ENCODE measurements around the gene VAT1. TPM values are rescaled to one million over a fixed set of nuclear protein-coding genes. Genes with fewer than 3 reads are reported as not detected.

The VAT1 gene
- total RNA-seq, 2 experiments from 2014 or later = 10.7 to 16.8 TPM

- H3K4me1 Mint-ChIP-seq = peaks cover 31% of the 10 kb centered on the region
- peaks cover 16% of the 10 kb centered on the region for H3K27me3 Mint-ChIP-seq
- H3K9me3 Mint-ChIP-seq (ENCODE audit: low read depth) = no peaks in the 10 kb centered on the region
- no peak for ATAC-seq
- DNase-seq = no peak
- peak overlapping the region; percentile 81 for H3K4me3 Mint-ChIP-seq
- H3K27ac Mint-ChIP-seq = no peak overlapping the region
- H3K36me3 Mint-ChIP-seq = no peaks in the 10 kb centered on the region
- CTCF ChIA-PET = interaction anchor here (1.0 to 1.2 kb wide), 3 partner anchors 11 to 23 kb away, joined by 3 to 6 read pairs (median 3); partner anchors contain the start of gene IFI35
These were observed 1.1 kb downstream of the VAT1 start for GRCh38 chr17:43020789-43021740.

DNA sequence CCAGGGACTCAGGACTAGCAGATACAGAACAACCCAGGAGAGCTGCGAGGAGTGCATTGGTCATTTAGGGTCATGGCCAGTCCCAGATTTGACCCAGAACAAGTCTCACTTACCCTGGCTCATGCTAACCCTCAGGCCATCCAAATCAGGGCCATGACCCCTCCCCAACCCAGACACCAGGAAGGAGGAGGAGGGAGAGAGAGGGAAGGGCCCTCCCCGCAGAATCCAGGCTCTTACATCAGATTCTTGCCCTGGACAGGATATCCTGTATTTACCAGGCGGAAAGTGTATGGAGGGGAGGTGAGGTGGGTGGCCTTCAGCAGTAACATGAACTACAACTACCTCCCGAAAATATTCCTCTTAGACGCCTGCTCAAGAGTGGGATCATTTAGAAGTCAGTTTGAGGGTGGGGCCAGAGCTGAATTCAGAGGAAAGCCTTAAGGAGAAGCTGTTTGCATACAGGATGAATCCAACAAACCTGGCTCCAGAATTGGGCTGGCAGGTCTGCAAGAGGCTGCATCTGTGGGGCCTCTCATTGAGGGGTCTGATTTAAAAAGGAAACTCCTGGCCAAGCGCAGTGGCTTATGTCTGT, 2.1 kb downstream of the VAT1 start:
- ATAC-seq (no peak), DNase-seq (no peak)
- Mint-ChIP-seq H3K36me3 (peaks cover 1% of the 10 kb centered on the region), H3K27ac (no peak overlapping the region), H3K9me3 (ENCODE audit: low read depth) (no peaks in the 10 kb centered on the region), H3K4me3 (peak overlapping the region; percentile 22), H3K4me1 (peaks cover 28% of the 10 kb centered on the region), H3K27me3 (peaks cover 9% of the 10 kb centered on the region)
- CTCF ChIA-PET = interaction anchor here (1.1 kb wide), 1 partner anchor 10 kb away, joined by 3 read pairs; no protein-coding TSS in a partner anchor

DNA sequence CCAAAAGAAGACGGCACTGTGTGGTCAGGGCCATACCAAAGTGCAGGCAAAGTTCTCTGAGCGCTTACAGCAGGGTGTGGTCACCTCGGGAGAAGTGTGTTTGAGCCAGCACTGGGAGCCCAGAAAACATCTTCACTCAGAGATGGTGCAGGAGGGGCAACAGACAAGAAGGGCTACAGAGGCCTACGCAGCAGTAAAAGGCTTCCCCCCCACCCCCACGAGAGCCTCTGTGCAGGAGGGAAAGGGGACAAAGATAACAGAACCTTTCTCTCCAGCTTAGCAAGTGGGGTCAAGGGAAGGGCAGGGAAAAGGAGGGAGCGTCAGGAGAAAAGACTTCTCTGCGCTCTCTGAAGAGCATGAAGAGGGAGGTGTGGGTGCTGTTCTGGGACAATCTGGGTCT, 2.8 kb downstream of the VAT1 start:
- ATAC-seq (no peak), DNase-seq (no peak)
- Mint-ChIP-seq H3K27ac (no peak overlapping the region), H3K9me3 (ENCODE audit: low read depth) (no peaks in the 10 kb centered on the region), H3K36me3 (peaks cover 7% of the 10 kb centered on the region), H3K4me3 (no peak overlapping the region), H3K4me1 (peaks cover 23% of the 10 kb centered on the region), H3K27me3 (peaks cover 4% of the 10 kb centered on the region)
- CTCF ChIA-PET = interaction anchor here (1.6 kb wide), 1 partner anchor 21 kb away, joined by 7 read pairs; the partner anchor contains the start of gene RPL27

DNA sequence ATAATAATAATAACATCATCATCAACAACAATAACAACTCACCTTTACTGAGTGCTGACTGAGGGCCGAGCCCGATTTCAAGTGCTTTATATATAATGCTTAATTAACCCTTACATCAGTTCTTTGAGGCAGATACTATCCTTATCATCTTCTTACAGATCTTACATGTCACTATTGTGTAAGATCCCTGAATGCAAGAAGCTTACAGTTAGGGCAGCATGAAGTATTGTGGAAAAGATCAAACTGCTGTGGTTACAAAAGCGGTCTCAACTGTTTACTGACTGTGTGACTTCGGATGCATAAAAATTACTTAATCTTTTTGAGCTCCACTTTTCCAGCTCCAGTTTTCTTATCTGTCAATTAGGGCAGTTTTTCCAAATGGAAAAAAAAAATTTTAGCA, 3.3 kb downstream of the VAT1 start:
- peaks cover 10% of the 10 kb centered on the region for H3K36me3 Mint-ChIP-seq
- no peaks in the 10 kb centered on the region for H3K9me3 Mint-ChIP-seq (ENCODE audit: low read depth)
- ATAC-seq (no peak), DNase-seq (no peak)
- peaks cover 20% of the 10 kb centered on the region for H3K4me1 Mint-ChIP-seq
- CTCF ChIA-PET = interaction anchor here (1.6 kb wide), 1 partner anchor 20 kb away, joined by 7 read pairs; the partner anchor contains the start of gene RPL27
- H3K27me3 Mint-ChIP-seq = no peaks in the 10 kb centered on the region
- H3K27ac Mint-ChIP-seq = no peak overlapping the region
- no peak overlapping the region for H3K4me3 Mint-ChIP-seq

GRCh38 chr17:43018008-43018853, 4.0 kb downstream of the VAT1 start:
- DNase-seq = peak; percentile 55
- CTCF ChIA-PET = interaction anchor here (1.6 kb wide), 1 partner anchor 20 kb away, joined by 7 read pairs; the partner anchor contains the start of gene RPL27
- Mint-ChIP-seq H3K36me3 (peaks cover 16% of the 10 kb centered on the region), H3K27me3 (no peaks in the 10 kb centered on the region), H3K4me1 (peaks cover 20% of the 10 kb centered on the region), H3K27ac (no peak overlapping the region), H3K9me3 (ENCODE audit: low read depth) (no peaks in the 10 kb centered on the region), H3K4me3 (no peak overlapping the region)
- peak; percentile 37 for ATAC-seq

DNA sequence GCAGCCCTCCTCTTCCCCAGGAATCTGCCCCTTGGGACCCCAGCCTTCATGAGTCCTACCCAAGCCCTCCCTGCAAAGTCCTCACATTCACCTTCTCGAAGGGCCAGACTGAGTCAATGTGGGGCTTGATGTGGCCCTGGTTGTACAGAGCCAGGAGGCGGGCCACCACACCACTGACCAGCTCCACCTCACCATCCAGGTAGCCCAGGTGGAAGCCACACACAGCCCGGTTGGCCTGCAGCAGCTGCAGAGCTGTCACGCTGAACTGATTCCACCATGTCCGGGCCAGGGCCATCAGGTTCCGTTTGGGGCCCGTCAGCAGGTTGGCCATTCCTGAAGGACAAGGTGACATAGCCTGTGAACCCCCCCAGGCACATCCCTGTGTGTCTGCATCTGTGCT, 6.0 kb downstream of the VAT1 start:
- Mint-ChIP-seq H3K4me3 (no peak overlapping the region), H3K27ac (no peak overlapping the region)

DNA sequence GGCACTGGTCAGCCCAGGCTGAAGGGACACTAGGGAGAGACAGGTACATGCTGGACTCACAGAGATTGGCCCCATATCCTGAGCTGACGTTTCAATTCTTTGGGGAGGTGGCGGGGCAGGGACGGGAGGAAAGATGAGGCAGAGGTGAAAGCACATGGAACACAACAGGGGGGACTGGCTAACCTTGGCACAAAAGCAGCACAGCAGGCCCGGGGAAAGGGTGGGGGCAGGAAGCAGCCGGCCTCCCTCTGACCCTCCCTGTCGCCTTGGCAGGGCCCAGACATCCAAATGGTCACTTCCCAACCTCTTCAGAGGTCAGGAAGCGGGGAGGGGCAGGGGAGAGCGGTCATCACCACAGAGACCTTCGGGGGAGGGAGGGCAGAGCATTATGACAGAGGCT, 6.6 kb downstream of the VAT1 start:
- Mint-ChIP-seq H3K27ac (no peak overlapping the region), H3K27me3 (no peaks in the 10 kb centered on the region), H3K4me1 (peaks cover 21% of the 10 kb centered on the region), H3K4me3 (no peak overlapping the region), H3K9me3 (ENCODE audit: low read depth) (no peaks in the 10 kb centered on the region), H3K36me3 (peaks cover 30% of the 10 kb centered on the region)
- DNase-seq (no peak), ATAC-seq (no peak)
- CTCF ChIA-PET = no interaction called here

More for the DNA sequence above, 6.0 kb downstream of the VAT1 start:
- H3K36me3 Mint-ChIP-seq = peaks cover 26% of the 10 kb centered on the region
- no peaks in the 10 kb centered on the region for H3K27me3 Mint-ChIP-seq
- ATAC-seq = no peak
- H3K9me3 Mint-ChIP-seq (ENCODE audit: low read depth) = no peaks in the 10 kb centered on the region
- peaks cover 19% of the 10 kb centered on the region for H3K4me1 Mint-ChIP-seq
- CTCF ChIA-PET = no interaction called here
- DNase-seq = no peak

- no peak overlapping the region for H3K4me3 Mint-ChIP-seq
- peak overlapping the region; percentile 14 for H3K27ac Mint-ChIP-seq
- H3K9me3 Mint-ChIP-seq (ENCODE audit: low read depth) = no peaks in the 10 kb centered on the region
- no peak for ATAC-seq
- CTCF ChIA-PET = interaction anchor here (0.7 to 1.2 kb wide), 2 partner anchors 8 to 17 kb away, joined by 3 to 4 read pairs; partner anchors contain the start of genes IFI35 and RPL27
- H3K27me3 Mint-ChIP-seq = no peaks in the 10 kb centered on the region
- DNase-seq = no peak
- peaks cover 37% of the 10 kb centered on the region for H3K36me3 Mint-ChIP-seq
- peaks cover 25% of the 10 kb centered on the region for H3K4me1 Mint-ChIP-seq
These were observed 7.3 kb downstream of the VAT1 start for GRCh38 chr17:43014649-43015542.

DNA sequence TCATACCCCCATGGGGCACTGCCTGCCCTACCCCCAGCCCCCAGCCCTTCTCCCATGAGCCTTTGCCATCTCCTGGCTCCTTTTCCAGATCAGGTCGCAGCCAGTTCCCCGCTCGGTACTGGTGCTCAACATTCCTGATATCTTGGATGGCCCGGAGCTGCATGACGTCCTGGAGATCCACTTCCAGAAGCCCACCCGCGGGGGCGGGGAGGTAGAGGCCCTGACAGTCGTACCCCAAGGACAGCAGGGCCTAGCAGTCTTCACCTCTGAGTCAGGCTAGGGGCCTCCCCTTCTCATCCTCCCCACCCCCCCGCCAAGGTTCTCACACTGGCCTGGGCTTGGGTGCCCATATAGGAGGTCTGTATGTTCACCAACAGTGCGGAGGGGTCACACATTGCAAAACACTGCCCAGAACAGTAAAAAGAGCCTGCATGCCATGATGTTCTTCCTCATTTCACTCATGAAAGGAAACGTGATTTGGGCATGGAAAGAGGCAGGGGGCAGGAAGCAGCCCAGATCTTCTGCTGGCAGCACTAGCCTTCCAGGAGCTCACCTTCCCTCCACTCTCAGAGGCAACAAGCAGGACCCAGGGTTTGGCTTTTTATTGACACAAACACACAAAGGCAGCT, 8.1 kb downstream of the VAT1 start:
- CTCF ChIA-PET = interaction anchor here (0.7 to 1.2 kb wide), 2 partner anchors 8 to 16 kb away, joined by 3 to 4 read pairs; partner anchors contain the start of genes IFI35 and RPL27
- H3K4me1 Mint-ChIP-seq = peaks cover 18% of the 10 kb centered on the region
- no peak overlapping the region for H3K27ac Mint-ChIP-seq
- ATAC-seq (no peak), DNase-seq (no peak)
- no peaks in the 10 kb centered on the region for H3K9me3 Mint-ChIP-seq (ENCODE audit: low read depth)
- H3K27me3 Mint-ChIP-seq = no peaks in the 10 kb centered on the region
- H3K36me3 Mint-ChIP-seq = peaks cover 37% of the 10 kb centered on the region
- no peak overlapping the region for H3K4me3 Mint-ChIP-seq

DNA sequence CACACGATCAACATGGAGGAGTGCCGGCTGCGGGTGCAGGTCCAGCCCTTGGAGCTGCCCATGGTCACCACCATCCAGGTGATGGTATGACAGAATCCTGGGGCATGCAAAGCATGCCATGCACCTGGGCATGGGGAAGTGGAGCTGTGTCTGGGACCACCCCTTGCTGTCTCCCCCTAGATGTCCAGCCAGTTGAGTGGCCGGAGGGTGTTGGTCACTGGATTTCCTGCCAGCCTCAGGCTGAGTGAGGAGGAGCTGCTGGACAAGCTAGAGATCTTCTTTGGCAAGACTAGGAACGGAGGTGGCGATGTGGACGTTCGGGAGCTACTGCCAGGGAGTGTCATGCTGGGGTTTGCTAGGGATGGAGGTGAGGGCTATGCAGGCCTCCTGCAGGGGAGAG, 8.9 kb downstream of the VAT1 start:
- no peaks in the 10 kb centered on the region for H3K27me3 Mint-ChIP-seq
- no peak for ATAC-seq
- H3K27ac Mint-ChIP-seq = no peak overlapping the region
- peaks cover 18% of the 10 kb centered on the region for H3K4me1 Mint-ChIP-seq
- no peak overlapping the region for H3K4me3 Mint-ChIP-seq
- no peaks in the 10 kb centered on the region for H3K9me3 Mint-ChIP-seq (ENCODE audit: low read depth)
- H3K36me3 Mint-ChIP-seq = peaks cover 40% of the 10 kb centered on the region
- no peak for DNase-seq
- CTCF ChIA-PET = interaction anchor here (1.7 kb wide), 1 partner anchor 11 kb away, joined by 8 read pairs; the partner anchor contains the start of gene RND2

- no peaks in the 10 kb centered on the region for H3K9me3 Mint-ChIP-seq (ENCODE audit: low read depth)
- H3K36me3 Mint-ChIP-seq = peaks cover 45% of the 10 kb centered on the region
- no peak for ATAC-seq
- H3K4me1 Mint-ChIP-seq = peaks cover 20% of the 10 kb centered on the region
- DNase-seq = no peak
- H3K27ac Mint-ChIP-seq = peak overlapping the region; percentile 17
- no peaks in the 10 kb centered on the region for H3K27me3 Mint-ChIP-seq
- CTCF ChIA-PET = interaction anchor here (1.7 to 2.2 kb wide), 2 partner anchors 13 to 14 kb away, joined by 8 to 12 read pairs; partner anchors contain the start of genes RND2 and RPL27
- no peak overlapping the region for H3K4me3 Mint-ChIP-seq
These were observed 10.3 kb downstream of the VAT1 start for GRCh38 chr17:43011728-43012472.

All from activated CD8-positive, alpha-beta memory T cell treated with anti-CD3 and anti-CD28 coated beads, Interleukin-2, amount 10 ng/mL, durations not matched to agents 7 days and 5 days (primary cell).